GM21515 (cell line): ENCODE measurements around the gene UCMA.
"Not testable (repeated sequence)": the region's sequence is repeated elsewhere in the genome, so short reads cannot be mapped to it uniquely, and the experiment has no call there.

Source experiments
- ATAC-seq: cut with Tn5 transposase; IDR thresholded peaks from one replicate; pipeline ENCODE4 v1.9.1; 2021; ENCODE audit not compliant: unreplicated experiment

Gene UCMA

GRCh38 chr10:13234736-13235135, 562 bp upstream of the UCMA start:
- not testable (repeated sequence) for ATAC-seq

GRCh38 chr10:13233358-13233757, 816 bp downstream of the UCMA start:
- ATAC-seq, result no peak

- ATAC-seq, result no peak
These were observed 2.4 kb downstream of the UCMA start for GRCh38 chr10:13231808-13232207.

- no peak for ATAC-seq
These were observed 3.0 kb downstream of the UCMA start for GRCh38 chr10:13231190-13231589.

- no peak for ATAC-seq
These were observed 7.1 kb downstream of the UCMA start for GRCh38 chr10:13227031-13227430.

GRCh38 chr10:13225601-13226000, 8.6 kb downstream of the UCMA start:
- ATAC-seq, result no peak

- no peak for ATAC-seq
These were observed 9.8 kb downstream of the UCMA start for GRCh38 chr10:13224210-13224995.

- no peak for ATAC-seq
These were observed 10.9 kb downstream of the UCMA start for GRCh38 chr10:13223241-13223640.

GRCh38 chr10:13222566-13222965, 11.6 kb downstream of the UCMA start:
- no peak for ATAC-seq

GRCh38 chr10:13222151-13222550, 12.0 kb downstream of the UCMA start:
- ATAC-seq, result no peak

GRCh38 chr10:13221572-13221971, 12.6 kb downstream of the UCMA start:
- no peak for ATAC-seq

- ATAC-seq, result no peak
These were observed 14.2 kb downstream of the UCMA start for GRCh38 chr10:13219685-13220670.

- no peak for ATAC-seq
These were observed 15.3 kb downstream of the UCMA start for GRCh38 chr10:13218878-13219277.

- no peak for ATAC-seq
These were observed 21.0 kb downstream of the UCMA start for GRCh38 chr10:13213163-13213562.

- no peak for ATAC-seq
These were observed 27.4 kb downstream of the UCMA start for GRCh38 chr10:13206546-13207443.

- no peak for ATAC-seq
These were observed 28.1 kb downstream of the UCMA start for GRCh38 chr10:13206091-13206490.

- ATAC-seq, result no peak
These were observed 33.0 kb downstream of the UCMA start for GRCh38 chr10:13201132-13201531.

GRCh38 chr10:13195016-13195415, 39.2 kb downstream of the UCMA start:
- ATAC-seq, result no peak

- ATAC-seq, result no peak
These were observed 40.5 kb downstream of the UCMA start for GRCh38 chr10:13193637-13194036.

GRCh38 chr10:13191362-13191761, 42.8 kb downstream of the UCMA start:
- ATAC-seq, result no peak

GRCh38 chr10:13190816-13191215, 43.4 kb downstream of the UCMA start:
- no peak for ATAC-seq
